ENCODE results near the gene CFAP91.
"Not testable (repeated sequence)": the region's sequence is repeated elsewhere in the genome, so short reads cannot be mapped to it uniquely, and the experiment has no call there.

Gene CFAP91

GRCh38 chr3:119678209-119678608 lies 24.6 kb upstream of the CFAP91 start:
- DNase-seq, result not testable (repeated sequence)

DNA sequence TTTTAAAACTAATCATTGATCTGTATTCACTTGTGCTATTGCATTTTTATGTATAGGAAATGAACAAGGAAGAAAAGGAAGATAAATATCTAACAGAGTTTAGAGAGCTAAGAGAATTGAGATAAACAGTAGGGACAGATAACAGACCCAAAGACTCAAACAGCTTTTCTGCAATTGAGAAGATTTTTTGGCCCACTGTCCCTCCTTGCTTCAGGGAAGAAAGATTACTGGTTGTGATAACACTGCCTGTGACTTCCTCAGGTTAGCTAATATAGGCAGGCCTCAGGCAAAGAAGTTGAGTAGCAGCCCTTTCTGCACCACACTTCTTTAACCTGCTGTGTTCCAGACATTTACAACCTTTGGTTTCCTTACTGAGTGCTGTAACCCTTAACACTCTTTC lies 22.9 kb upstream of the CFAP91 start:
- DNase-seq, result no peak

GRCh38 chr3:119681279-119681678 lies 21.5 kb upstream of the CFAP91 start:
- DNase-seq, result no peak

DNA sequence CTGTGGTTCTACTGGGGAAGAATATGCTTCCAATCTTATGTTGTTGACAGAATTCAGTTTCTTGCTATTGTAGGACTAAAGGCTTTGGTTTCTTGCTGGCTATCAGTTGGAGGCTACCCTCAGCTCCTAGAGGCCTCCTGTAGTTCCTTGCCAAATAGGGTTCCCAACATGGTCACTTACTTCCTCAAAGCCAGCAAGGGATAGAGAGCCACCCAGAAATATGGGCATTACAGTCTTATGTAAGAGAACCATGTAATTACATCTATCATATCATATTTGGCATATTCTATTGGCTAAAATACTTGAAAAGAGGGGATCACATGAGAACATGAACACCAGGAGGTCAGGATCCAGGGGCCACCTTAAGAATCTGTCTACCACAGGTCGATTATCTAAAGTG lies 19.4 kb upstream of the CFAP91 start:
- no peak for DNase-seq

- DNase-seq, result no peak
These were observed 12.7 kb upstream of the CFAP91 start for GRCh38 chr3:119690043-119690656.

DNA sequence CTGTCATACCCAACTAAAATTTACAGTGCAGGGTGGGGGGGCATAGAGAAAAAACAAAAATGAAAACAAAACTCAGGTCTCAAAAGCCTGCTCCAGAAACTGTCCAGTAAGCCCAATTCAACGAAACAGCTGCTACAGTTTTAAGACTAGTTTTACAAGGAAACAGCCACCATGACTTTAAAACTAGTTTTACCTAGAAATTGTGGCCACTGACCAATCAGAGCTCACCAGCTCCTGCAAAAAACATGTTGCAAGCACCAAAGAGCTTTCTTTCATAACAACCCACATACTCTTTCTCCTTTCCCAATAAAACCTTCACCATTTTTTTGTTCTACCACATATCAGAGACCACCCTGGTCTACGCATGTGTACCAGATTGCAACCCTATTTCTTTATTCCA lies 7.3 kb upstream of the CFAP91 start:
- DNase-seq, result no peak

DNA sequence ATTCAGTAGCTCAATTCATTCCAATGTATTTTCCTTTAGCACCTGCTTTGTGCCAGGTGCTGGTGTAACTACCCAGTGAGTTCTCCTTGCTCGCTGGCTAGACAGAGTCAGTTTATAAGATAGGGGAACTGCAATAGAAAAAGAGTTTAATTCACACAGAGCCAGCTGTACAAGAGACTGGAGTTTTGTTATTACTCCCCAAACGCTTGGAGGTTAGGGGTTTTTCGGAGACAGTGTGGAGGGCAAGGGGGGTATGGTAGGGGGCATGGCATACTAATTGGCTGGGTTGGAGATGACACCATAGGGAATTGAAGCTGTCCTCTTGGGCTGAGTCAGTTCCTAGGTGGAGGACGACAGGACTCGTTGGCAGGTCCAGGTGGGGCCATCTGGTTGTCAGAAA lies 5.4 kb upstream of the CFAP91 start:
- DNase-seq, result no peak

- DNase-seq, result no peak
These were observed 2.4 kb upstream of the CFAP91 start for GRCh38 chr3:119700269-119700919.

DNA sequence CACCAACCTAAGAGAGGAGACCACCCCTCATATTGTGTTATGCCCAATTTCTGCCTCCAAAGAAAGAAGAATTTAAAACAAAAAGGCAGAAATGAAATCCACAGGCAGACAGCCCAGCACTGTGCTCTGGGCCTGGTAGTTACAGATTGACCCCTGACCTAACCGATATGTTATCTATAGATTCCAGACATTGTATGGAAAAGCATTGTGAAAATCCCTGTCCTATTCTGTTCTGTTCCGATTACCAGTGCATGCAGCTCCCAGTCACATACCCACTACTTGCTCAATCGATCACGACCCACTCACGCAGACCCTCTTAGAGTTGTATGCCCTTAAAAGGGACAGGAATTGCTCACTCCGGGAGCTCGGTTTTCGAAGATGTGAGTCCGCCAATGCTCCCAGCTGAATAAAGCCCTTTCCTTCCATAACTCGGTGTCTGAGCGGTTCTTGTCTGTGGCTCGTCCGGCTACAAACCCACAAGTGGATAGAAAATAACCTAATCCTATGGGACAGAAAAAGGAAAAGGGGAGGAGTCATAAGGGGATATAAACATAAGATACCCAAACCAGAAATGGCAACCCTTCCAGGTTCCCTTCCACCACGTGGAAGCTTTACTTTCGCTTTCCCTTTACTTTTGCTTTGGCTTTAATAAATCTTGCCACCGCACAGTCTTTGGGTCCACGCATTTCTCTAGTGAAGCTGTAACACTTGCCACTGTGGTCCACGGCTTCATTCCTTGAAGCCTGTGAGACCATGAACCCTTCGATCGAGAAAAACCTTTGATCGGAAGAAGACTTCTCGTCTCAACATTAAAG lies 1.7 kb upstream of the CFAP91 start:
- DNase-seq, result no peak

- DNase-seq, result no peak
These were observed 1.2 kb downstream of the CFAP91 start for GRCh38 chr3:119703820-119704531.

DNA sequence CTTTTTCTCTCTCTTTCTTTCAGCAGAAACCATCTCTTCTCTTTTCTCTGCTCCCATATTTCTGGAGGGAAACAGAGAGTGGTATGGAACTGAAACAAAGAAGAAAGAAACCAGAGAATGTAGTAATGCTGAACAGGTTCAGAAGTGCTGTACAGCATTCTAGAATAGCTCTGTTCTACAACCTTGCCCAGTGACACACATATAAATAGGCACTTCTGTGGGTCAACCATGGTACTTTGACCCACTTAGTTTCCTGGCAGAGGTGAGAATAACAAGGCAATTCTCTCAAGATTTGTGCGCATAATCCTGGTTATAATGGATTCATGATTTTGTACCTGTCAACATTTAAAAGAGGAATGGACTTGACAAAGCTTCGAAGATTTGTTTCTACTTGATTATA lies 12.3 kb downstream of the CFAP91 start:
- DNase-seq, result no peak

GRCh38 chr3:119716998-119717397 lies 14.2 kb downstream of the CFAP91 start:
- DNase-seq, result no peak

- DNase-seq, result no peak
These were observed 14.7 kb downstream of the CFAP91 start for GRCh38 chr3:119717520-119717919.

DNA sequence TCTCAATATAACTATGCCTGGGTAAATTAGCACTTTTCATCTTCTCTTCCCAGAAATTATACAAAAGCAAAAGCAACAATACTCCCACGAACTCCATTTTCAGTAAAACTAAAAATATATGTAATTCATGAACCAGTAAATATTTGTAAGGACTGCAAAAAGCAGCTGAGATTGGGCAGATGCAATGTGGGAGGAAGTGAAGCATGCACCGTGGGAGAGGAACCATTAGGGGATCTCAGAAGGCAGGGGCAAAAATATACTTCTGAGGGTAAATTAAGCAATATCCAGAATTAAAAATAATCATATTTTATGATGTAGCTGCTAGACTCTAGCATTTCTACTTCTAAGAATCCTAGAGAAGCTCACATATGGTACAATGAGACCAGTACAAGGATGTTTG lies 20.2 kb downstream of the CFAP91 start:
- DNase-seq, result no peak

DNA sequence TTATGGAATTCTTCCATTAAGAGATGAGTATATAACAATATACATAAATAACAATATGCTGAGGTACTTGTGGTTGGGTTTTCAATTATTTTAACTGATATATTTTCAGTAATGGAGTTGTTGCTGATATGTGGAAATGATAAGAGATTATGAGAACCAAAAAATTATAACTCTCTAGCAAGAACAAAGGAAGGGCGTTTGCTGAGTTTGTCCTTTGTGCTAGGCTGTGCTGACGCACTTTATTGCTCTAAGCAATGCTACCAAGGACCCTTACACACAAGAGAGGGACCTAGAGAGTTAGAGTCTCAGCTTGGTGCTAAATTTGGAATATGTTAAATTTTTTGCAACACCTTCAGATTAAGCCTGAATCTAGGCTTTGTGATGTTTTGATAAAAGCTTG lies 24.1 kb downstream of the CFAP91 start:
- DNase-seq, result no peak

DNA sequence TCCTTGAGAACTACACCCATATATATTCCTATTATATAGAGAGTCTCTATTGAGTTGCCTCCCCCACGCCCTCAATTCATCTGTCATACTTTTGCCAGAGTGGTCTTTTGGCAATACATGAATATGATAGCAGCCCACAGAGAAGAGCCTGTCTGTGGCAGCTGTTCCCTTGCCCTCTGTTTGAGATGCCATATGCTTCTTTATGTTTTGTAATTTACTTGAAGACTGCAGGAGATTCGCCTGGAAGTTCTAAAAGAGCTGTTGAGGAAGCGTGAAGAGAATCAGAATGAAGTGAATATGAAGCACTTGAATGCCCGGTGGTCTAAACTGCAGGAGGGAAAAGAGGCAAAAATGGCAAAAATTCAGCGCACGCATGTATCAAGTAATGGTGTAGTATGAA lies 27.2 kb downstream of the CFAP91 start:
- DNase-seq, result no peak

- no peak for DNase-seq
These were observed 28.9 kb downstream of the CFAP91 start for GRCh38 chr3:119731560-119732343.

DNA sequence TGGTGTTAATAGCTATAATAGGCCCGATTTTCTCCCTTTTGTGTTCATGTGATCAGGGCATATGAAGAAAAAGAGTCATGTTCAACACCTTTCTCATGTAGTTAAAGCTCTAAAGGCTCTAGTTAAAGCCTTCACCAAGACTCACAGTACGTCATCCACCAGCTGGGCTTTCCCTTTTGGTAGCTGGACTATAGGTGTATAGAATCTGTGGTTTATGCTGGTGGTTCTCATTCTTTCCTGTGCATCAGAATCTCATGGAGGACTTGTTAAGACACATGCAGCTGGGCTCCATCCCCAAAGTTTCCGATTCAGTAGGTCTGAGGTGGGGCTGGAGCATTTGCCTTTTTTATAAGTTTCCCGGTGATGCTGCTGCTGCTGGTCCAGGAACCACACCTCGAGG lies 31.0 kb downstream of the CFAP91 start:
- no peak for DNase-seq

GRCh38 chr3:119738741-119739140 lies 35.9 kb downstream of the CFAP91 start:
- DNase-seq, result no peak

- DNase-seq, result no peak
These were observed 39.1 kb downstream of the CFAP91 start for GRCh38 chr3:119741657-119742590.

GRCh38 chr3:119743921-119744320 lies 41.1 kb downstream of the CFAP91 start:
- no peak for DNase-seq

DNA sequence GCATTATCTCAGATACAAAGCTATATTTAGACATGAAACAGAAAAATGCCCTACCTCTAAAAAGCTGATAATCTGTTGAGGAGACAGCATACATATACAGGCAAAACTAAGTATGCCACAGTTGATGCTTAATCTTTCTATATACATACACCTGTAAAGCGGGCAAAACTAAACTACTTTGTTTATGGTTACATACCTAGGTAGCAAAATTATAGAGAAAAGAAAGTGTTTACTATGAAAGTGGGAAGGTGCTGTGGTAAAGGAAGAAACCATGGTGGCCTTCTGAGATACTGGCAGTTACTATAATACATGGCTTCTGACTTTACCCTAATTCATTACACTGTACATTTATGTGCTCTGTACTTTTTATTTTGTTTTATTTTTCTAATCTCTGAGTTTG lies 43.1 kb downstream of the CFAP91 start:
- DNase-seq, result no peak

Measured in DMS79 (cell line).